WTC11 (cell line): ENCODE data around the gene SLC6A18. TPM values are rescaled to one million over a fixed set of nuclear protein-coding genes. Genes with fewer than 3 reads are reported as not detected.

Experiments used
- ATAC-seq: fragments of 200-7000 bp; cut with Tn5 transposase; 2 replicates; pipeline ENCODE4 v1.10.0; 2021; ENCODE audit warnings: mild to moderate bottlenecking, moderate library complexity
- CTCF ChIA-PET: fragments of 300-600 bp; sonication (Branson Sonifier 250); formaldehyde crosslinking; loops from one replicate; lab custom pipeline; 2021; ENCODE audit warnings: antibody characterized with exemption; lab: Charles Lee
- POLR2A ChIA-PET: fragments of 350-600 bp; sonication (Branson Sonifier 250); formaldehyde crosslinking; loops from one replicate; lab custom pipeline; 2021; ENCODE audit warnings: antibody characterized with exemption; lab: Charles Lee
- DNase-seq: peaks from one replicate; pipeline ENCODE4 v3.0.0; 2021; ENCODE audit warnings: low spot score
- H3K27ac Mint-ChIP-seq: 2 replicates; pipeline ENCODE4 v1.8.0; 2021; ENCODE audit warnings: mixed read lengths
- H3K27me3 Mint-ChIP-seq: 2 replicates; pipeline ENCODE4 v1.8.0; 2021; ENCODE audit warnings: low read depth, mild to moderate bottlenecking, moderate library complexity, mixed read lengths
- H3K36me3 Mint-ChIP-seq: 2 replicates; pipeline ENCODE4 v1.8.0; 2021; ENCODE audit warnings: mixed read lengths
- H3K4me1 Mint-ChIP-seq: 2 replicates; pipeline ENCODE4 v1.8.0; 2022; ENCODE audit warnings: mixed read lengths
- H3K4me3 Mint-ChIP-seq: 2 replicates; pipeline ENCODE4 v1.8.0; 2021; ENCODE audit warnings: mild to moderate bottlenecking, moderate library complexity, mixed read lengths
- H3K9me3 Mint-ChIP-seq: 2 replicates; pipeline ENCODE4 v1.8.0; 2021; ENCODE audit warnings: mixed read lengths
- EMX1 ChIP-seq: fragments of 250-450 bp; sonication (Bioruptor Pico); IDR thresholded peaks from 2 replicates; pipeline ENCODE4 v1.8.0; 2021; ENCODE audit warnings: mild to moderate bottlenecking
- FOXP1 ChIP-seq: sonication (generic); formaldehyde crosslinking; IDR thresholded peaks from 2 replicates; pipeline ENCODE4 v1.8.0; 2022; ENCODE audit warnings: missing genetic modification reagents, mild to moderate bottlenecking, moderate library complexity, borderline replicate concordance
- JUN ChIP-seq: sonication (generic); formaldehyde crosslinking; IDR thresholded peaks from 2 replicates; pipeline ENCODE4 v1.8.0; 2023; ENCODE audit warnings: mild to moderate bottlenecking, missing genetic modification reagents
- MXD4 ChIP-seq: fragments of 250-450 bp; sonication (Bioruptor Pico); IDR thresholded peaks from 2 replicates; pipeline ENCODE4 v1.8.0; 2021; ENCODE audit warnings: mild to moderate bottlenecking, moderate library complexity, borderline replicate concordance
- NFATC4 ChIP-seq: fragments of 250-450 bp; sonication (Bioruptor Pico); IDR thresholded peaks from 2 replicates; pipeline ENCODE4 v1.9.0; 2021; ENCODE audit warnings: mild to moderate bottlenecking
- NR3C1 ChIP-seq: sonication (generic); formaldehyde crosslinking; conservative IDR thresholded peaks from 2 replicates; pipeline ENCODE4 v1.8.1; 2023; ENCODE audit warnings: low read depth, mild to moderate bottlenecking, missing genetic modification reagents
- TEAD1 ChIP-seq: sonication (generic); formaldehyde crosslinking; IDR thresholded peaks from 2 replicates; pipeline ENCODE4 v1.8.0; 2022; ENCODE audit warnings: mild to moderate bottlenecking, missing genetic modification reagents
- TP53 ChIP-seq: sonication (generic); formaldehyde crosslinking; IDR thresholded peaks from 2 replicates; pipeline ENCODE4 v1.8.1; 2023; ENCODE audit warnings: mild to moderate bottlenecking, missing genetic modification reagents
- ZBTB21 ChIP-seq: sonication (generic); formaldehyde crosslinking; IDR thresholded peaks from 2 replicates; pipeline ENCODE4 v1.8.1; 2023; ENCODE audit warnings: mild to moderate bottlenecking, missing genetic modification reagents, borderline replicate concordance
- ZNF232 ChIP-seq: sonication (generic); formaldehyde crosslinking; IDR thresholded peaks from 2 replicates; pipeline ENCODE4 v1.8.0; 2022; ENCODE audit warnings: mild to moderate bottlenecking, missing genetic modification reagents
- ZNF416 ChIP-seq: fragments of 250-450 bp; sonication (Bioruptor Pico); IDR thresholded peaks from 2 replicates; pipeline ENCODE4 v1.9.0; 2021; ENCODE audit warnings: mild to moderate bottlenecking, inconsistent platforms
- total RNA-seq: library from RNA; stranded (reverse); gene quantifications from 3 replicates; pipeline ENCODE4 v1.2.3, GENCODE V29; 2021
- TF ChIP-seq, protein P1 (sequence below): sonication (generic); formaldehyde crosslinking; IDR thresholded peaks from 2 replicates; pipeline ENCODE4 v1.8.0; 2022; ENCODE audit warnings: missing genetic modification reagents
- TF ChIP-seq, protein P2 (sequence below): sonication (generic); formaldehyde crosslinking; conservative IDR thresholded peaks from 2 replicates; pipeline ENCODE4 v1.8.1; 2023; ENCODE audit warnings: mild to moderate bottlenecking, low read depth, missing genetic modification reagents, moderate library complexity
- TF ChIP-seq, protein P3 (sequence below): fragments of 250-450 bp; sonication (Bioruptor Pico); IDR thresholded peaks from 2 replicates; pipeline ENCODE4 v1.9.0; 2021; ENCODE audit warnings: mild to moderate bottlenecking, borderline replicate concordance
- TF ChIP-seq, protein P4 (sequence below): sonication (generic); formaldehyde crosslinking; IDR thresholded peaks from 2 replicates; pipeline ENCODE4 v1.8.0; 2023; ENCODE audit warnings: mild to moderate bottlenecking, missing genetic modification reagents
- TF ChIP-seq, protein P5 (sequence below): fragments of 200-600 bp; IDR thresholded peaks from 2 replicates; pipeline ENCODE4 v1.8.0; 2022; ENCODE audit warnings: antibody characterized with exemption
- TF ChIP-seq, protein P6 (sequence below): sonication (generic); formaldehyde crosslinking; IDR thresholded peaks from 2 replicates; pipeline ENCODE4 v1.8.0; 2022; ENCODE audit warnings: mild to moderate bottlenecking, missing genetic modification reagents

The SLC6A18 gene
- total RNA-seq, 1 experiment from 2014 or later: not detected

DNA sequence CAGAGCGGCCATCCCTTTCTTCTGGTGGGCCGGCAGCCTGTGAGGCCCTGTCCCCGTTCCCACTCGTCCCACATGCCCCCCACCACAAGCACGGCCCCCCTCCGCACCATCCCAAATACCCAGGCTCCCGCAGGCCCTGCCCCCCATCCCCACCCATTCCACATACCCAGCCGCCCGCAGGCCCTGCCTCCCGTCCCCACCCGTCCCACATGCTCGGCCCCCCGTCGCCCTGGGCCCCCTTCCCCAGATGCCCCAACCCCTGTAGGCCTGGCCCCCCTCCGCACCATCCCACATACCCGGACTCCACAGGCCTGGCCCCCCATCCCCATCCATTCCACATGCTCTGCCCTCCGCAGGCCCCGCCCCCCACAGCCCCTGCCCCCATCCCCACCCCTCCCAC lies 12.3 kb upstream of the SLC6A18 start:
- no peak for ATAC-seq
- H3K4me1 Mint-ChIP-seq: no peaks in the 10 kb centered on the region
- ChIA-PET POLR2A (no interaction called here), CTCF (no interaction called here)
- DNase-seq: peak; percentile 5
- no peak for TF ChIP-seq ZBTB21 (CRISPR knock-in tag)
- no peak for TF ChIP-seq TP53
- TF ChIP-seq, protein P1, sequence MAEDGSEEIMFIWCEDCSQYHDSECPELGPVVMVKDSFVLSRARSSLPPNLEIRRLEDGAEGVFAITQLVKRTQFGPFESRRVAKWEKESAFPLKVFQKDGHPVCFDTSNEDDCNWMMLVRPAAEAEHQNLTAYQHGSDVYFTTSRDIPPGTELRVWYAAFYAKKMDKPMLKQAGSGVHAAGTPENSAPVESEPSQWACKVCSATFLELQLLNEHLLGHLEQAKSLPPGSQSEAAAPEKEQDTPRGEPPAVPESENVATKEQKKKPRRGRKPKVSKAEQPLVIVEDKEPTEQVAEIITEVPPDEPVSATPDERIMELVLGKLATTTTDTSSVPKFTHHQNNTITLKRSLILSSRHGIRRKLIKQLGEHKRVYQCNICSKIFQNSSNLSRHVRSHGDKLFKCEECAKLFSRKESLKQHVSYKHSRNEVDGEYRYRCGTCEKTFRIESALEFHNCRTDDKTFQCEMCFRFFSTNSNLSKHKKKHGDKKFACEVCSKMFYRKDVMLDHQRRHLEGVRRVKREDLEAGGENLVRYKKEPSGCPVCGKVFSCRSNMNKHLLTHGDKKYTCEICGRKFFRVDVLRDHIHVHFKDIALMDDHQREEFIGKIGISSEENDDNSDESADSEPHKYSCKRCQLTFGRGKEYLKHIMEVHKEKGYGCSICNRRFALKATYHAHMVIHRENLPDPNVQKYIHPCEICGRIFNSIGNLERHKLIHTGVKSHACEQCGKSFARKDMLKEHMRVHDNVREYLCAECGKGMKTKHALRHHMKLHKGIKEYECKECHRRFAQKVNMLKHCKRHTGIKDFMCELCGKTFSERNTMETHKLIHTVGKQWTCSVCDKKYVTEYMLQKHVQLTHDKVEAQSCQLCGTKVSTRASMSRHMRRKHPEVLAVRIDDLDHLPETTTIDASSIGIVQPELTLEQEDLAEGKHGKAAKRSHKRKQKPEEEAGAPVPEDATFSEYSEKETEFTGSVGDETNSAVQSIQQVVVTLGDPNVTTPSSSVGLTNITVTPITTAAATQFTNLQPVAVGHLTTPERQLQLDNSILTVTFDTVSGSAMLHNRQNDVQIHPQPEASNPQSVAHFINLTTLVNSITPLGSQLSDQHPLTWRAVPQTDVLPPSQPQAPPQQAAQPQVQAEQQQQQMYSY (CRISPR knock-in tag): no peak
- TF ChIP-seq, protein P2, sequence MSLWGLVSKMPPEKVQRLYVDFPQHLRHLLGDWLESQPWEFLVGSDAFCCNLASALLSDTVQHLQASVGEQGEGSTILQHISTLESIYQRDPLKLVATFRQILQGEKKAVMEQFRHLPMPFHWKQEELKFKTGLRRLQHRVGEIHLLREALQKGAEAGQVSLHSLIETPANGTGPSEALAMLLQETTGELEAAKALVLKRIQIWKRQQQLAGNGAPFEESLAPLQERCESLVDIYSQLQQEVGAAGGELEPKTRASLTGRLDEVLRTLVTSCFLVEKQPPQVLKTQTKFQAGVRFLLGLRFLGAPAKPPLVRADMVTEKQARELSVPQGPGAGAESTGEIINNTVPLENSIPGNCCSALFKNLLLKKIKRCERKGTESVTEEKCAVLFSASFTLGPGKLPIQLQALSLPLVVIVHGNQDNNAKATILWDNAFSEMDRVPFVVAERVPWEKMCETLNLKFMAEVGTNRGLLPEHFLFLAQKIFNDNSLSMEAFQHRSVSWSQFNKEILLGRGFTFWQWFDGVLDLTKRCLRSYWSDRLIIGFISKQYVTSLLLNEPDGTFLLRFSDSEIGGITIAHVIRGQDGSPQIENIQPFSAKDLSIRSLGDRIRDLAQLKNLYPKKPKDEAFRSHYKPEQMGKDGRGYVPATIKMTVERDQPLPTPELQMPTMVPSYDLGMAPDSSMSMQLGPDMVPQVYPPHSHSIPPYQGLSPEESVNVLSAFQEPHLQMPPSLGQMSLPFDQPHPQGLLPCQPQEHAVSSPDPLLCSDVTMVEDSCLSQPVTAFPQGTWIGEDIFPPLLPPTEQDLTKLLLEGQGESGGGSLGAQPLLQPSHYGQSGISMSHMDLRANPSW: no peak
- TF ChIP-seq FOXP1 (CRISPR knock-in tag): no peak
- TF ChIP-seq, protein P3, sequence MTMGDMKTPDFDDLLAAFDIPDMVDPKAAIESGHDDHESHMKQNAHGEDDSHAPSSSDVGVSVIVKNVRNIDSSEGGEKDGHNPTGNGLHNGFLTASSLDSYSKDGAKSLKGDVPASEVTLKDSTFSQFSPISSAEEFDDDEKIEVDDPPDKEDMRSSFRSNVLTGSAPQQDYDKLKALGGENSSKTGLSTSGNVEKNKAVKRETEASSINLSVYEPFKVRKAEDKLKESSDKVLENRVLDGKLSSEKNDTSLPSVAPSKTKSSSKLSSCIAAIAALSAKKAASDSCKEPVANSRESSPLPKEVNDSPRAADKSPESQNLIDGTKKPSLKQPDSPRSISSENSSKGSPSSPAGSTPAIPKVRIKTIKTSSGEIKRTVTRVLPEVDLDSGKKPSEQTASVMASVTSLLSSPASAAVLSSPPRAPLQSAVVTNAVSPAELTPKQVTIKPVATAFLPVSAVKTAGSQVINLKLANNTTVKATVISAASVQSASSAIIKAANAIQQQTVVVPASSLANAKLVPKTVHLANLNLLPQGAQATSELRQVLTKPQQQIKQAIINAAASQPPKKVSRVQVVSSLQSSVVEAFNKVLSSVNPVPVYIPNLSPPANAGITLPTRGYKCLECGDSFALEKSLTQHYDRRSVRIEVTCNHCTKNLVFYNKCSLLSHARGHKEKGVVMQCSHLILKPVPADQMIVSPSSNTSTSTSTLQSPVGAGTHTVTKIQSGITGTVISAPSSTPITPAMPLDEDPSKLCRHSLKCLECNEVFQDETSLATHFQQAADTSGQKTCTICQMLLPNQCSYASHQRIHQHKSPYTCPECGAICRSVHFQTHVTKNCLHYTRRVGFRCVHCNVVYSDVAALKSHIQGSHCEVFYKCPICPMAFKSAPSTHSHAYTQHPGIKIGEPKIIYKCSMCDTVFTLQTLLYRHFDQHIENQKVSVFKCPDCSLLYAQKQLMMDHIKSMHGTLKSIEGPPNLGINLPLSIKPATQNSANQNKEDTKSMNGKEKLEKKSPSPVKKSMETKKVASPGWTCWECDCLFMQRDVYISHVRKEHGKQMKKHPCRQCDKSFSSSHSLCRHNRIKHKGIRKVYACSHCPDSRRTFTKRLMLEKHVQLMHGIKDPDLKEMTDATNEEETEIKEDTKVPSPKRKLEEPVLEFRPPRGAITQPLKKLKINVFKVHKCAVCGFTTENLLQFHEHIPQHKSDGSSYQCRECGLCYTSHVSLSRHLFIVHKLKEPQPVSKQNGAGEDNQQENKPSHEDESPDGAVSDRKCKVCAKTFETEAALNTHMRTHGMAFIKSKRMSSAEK (CRISPR knock-in tag): no peak
- TF ChIP-seq MXD4: no peak
- no peak for TF ChIP-seq NFATC4 (CRISPR knock-in tag)
- TF ChIP-seq, protein P4, sequence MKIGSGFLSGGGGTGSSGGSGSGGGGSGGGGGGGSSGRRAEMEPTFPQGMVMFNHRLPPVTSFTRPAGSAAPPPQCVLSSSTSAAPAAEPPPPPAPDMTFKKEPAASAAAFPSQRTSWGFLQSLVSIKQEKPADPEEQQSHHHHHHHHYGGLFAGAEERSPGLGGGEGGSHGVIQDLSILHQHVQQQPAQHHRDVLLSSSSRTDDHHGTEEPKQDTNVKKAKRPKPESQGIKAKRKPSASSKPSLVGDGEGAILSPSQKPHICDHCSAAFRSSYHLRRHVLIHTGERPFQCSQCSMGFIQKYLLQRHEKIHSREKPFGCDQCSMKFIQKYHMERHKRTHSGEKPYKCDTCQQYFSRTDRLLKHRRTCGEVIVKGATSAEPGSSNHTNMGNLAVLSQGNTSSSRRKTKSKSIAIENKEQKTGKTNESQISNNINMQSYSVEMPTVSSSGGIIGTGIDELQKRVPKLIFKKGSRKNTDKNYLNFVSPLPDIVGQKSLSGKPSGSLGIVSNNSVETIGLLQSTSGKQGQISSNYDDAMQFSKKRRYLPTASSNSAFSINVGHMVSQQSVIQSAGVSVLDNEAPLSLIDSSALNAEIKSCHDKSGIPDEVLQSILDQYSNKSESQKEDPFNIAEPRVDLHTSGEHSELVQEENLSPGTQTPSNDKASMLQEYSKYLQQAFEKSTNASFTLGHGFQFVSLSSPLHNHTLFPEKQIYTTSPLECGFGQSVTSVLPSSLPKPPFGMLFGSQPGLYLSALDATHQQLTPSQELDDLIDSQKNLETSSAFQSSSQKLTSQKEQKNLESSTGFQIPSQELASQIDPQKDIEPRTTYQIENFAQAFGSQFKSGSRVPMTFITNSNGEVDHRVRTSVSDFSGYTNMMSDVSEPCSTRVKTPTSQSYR (CRISPR knock-in tag): no peak
- TF ChIP-seq ZNF232 (CRISPR knock-in tag): no peak
- no peak for TF ChIP-seq EMX1 (CRISPR knock-in tag)
- TF ChIP-seq, protein P5, sequence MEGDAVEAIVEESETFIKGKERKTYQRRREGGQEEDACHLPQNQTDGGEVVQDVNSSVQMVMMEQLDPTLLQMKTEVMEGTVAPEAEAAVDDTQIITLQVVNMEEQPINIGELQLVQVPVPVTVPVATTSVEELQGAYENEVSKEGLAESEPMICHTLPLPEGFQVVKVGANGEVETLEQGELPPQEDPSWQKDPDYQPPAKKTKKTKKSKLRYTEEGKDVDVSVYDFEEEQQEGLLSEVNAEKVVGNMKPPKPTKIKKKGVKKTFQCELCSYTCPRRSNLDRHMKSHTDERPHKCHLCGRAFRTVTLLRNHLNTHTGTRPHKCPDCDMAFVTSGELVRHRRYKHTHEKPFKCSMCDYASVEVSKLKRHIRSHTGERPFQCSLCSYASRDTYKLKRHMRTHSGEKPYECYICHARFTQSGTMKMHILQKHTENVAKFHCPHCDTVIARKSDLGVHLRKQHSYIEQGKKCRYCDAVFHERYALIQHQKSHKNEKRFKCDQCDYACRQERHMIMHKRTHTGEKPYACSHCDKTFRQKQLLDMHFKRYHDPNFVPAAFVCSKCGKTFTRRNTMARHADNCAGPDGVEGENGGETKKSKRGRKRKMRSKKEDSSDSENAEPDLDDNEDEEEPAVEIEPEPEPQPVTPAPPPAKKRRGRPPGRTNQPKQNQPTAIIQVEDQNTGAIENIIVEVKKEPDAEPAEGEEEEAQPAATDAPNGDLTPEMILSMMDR: no peak
- no peak for TF ChIP-seq TEAD1 (CRISPR knock-in tag)
- no peak for TF ChIP-seq JUN (CRISPR knock-in tag)
- TF ChIP-seq ZNF416 (CRISPR knock-in tag): no peak
- TF ChIP-seq, protein P6, sequence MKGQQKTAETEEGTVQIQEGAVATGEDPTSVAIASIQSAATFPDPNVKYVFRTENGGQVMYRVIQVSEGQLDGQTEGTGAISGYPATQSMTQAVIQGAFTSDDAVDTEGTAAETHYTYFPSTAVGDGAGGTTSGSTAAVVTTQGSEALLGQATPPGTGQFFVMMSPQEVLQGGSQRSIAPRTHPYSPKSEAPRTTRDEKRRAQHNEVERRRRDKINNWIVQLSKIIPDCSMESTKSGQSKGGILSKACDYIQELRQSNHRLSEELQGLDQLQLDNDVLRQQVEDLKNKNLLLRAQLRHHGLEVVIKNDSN: no peak
- no peak for TF ChIP-seq NR3C1 (CRISPR knock-in tag)
- H3K27me3 Mint-ChIP-seq: no peaks in the 10 kb centered on the region; the same call in 1 of the 2 replicates
- H3K9me3 Mint-ChIP-seq: peaks cover 8% of the 10 kb centered on the region
- H3K36me3 Mint-ChIP-seq: no peaks in the 10 kb centered on the region
- H3K27ac Mint-ChIP-seq: no peak overlapping the region
- H3K4me3 Mint-ChIP-seq: no peak overlapping the region
